HG02623 (cell line): ENCODE data around the gene RPRML.
"Not testable (repeated sequence)": the region's sequence is repeated elsewhere in the genome, so short reads cannot be mapped to it uniquely, and the experiment has no call there.

Source experiments
- ATAC-seq: cut with Tn5 transposase; IDR thresholded peaks from one replicate; pipeline ENCODE4 v1.9.1; 2021; ENCODE audit warnings: moderate library complexity; ENCODE audit not compliant: unreplicated experiment

The RPRML gene

DNA sequence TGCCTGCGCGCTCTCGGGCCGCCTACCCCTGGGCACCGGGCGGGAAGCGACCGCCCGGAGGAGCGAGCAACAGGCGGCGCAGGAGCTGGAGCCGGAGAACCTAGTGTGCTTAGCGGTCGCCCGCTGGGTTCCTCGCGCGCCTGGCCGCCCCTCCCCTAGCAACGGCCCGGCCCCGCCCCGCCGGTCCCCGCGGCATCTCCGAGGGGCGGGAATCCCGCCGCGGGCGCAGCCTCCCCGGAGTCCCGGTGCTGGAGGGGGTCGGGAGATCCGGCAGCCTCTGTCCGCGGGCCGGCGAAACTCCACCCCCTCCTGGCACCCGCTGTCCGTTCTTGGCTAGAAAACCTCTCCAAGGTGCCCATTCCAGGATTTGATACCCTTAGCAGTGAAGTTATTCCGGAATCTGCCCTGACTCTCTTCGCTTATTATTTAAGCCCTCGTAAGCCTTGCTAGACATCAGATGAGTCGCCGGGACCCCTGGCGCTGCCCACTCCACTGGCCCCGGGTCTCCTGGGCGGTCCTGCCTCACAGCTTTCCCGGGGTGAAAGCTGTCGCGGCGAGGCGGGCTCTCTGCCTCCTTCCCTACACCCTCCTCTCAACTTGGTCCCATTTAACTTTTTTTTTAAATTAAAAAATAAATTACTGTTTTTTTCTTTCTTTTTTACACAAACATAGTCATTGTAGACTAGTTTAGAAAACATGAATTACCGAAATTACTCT lies at the start of gene RPRML:
RPRML (minus strand) TSS at position 107 of the 717 bp plus-strand sequence. CDS start 246 bp downstream, outside the sequence.
- no peak for ATAC-seq

DNA sequence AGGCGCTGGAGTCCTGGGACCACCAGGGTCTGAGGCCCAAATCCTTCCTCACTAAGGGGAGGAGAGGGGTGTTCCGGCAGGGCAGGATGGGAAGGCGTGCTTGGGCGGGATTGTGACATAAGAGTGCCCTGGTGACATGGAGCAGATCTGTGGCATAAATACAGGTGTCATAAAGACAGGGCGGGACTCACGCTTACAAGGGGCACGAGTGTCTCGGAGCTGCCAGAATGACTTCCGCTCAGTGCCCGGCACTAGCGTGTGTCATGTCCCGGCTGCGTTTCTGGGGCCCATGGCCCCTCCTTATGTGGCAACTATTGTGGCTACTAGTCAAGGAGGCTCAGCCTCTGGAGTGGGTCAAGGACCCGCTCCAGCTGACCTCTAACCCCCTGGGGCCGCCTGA lies 37.9 kb upstream of the RPRML start:
- not testable (repeated sequence) for ATAC-seq

DNA sequence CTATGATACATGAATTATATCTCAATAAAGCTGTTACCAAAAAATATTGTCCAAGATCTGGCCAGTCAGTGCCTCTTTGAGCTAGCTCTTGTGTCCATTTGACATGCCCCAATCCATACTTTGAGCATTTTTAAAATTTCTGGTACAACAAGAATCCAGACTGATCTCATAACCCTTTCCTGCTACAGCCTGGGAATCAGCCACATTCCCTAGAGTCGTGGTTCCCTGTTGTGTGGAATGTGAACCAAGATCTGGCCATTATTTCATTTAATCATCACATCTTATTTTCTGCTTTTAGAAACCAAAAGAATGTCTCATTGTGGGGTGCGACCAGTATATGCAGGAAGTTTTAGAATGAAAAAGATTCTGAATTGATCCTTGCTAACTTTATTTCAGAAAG lies 34.3 kb upstream of the RPRML start:
- no peak for ATAC-seq

DNA sequence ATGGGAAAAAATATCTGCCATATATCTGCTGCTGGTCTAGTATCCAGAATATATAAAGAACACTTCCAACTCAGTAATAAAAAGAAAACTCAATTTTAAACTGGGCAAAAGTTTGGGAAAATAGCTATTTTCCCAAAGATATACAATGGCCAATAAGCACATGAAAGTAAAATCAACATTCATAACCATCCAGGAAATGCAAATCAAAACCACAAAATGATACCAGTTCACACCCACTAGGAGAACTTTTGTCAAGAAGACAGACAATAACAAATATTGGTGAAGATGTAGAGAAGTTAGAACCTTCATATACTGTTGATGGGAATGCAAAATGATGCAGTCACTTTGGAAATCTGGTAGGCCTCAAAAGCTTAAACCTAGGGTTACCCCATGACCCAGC lies 33.4 kb upstream of the RPRML start:
- ATAC-seq: no peak

DNA sequence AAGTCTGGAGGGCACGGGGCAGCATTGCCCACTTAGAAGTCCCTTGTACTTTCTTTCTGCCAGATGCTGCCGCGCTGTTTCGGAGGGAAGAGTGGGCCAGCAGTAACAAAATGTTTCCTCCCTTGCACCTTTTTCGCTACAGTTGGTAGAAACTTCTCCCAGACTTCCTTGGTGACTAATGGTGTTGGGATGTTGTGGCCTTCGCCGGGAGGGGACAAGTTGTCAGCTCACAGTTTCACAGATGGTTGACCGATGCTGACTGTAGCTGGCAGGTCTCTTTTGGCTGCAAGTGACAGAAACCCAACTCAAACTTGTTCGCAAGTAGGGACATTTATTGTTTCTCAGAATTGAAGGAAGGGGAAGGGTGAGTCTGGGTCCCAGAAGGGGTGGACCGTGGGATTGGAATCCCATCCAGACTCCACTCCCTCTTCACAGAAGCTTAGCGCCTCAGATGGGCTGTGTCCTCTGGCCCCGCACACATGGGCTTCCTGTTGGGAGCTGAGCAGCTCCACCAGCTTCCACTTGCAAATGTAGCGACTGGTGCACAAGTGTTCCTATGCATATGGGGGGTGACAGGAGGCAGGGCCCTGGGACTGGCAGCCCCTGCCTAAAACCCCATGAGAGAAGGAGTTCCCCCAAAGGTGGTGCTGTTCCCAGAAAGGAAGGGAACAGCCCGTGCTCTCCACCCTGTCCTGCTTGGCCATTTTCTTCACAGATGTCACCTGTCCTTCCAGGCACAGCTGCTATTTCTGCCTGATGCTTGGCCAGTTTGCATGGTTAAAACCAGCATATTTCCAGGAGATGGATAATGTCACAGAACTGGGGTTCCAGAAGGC lies 30.9 kb upstream of the RPRML start:
- ATAC-seq: no peak

DNA sequence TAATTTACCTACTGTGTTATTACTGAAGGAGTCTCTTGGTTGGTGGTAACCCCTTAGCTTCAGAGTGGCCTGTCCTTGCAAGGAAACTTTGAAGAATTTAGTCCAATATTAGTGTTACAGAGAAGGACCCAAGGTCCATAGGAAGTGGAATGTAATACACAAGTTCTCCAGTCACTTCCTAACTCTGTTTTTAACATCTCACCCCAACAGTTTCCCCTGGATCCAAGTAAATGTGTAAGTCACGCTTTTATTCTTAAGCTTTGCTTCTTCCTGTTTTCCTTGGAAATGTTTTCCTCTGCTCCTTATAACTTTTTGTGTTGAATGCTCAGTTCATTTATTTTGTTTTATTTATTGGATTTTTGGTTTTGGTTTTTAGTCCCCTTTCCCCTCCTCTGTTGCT lies 25.9 kb upstream of the RPRML start:
- ATAC-seq: no peak

DNA sequence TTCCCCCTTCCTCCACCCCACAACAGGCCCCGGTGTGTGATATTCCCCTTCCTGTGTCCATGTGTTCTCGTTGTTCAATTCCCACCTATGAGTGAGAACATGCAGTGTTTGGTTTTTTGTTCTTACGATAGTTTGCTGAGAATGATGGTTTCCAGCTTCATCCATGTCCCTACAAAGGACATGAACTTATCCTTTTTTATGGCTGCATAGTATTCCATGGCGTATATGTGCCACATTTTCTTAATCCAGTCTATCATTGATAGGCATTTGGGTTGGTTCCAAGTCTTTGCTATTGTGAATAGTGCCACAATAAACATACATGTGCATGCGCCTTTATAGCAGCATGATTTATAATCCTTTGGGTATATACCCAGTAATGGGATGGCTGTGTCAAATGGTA lies 24.8 kb upstream of the RPRML start:
- not testable (repeated sequence) for ATAC-seq

DNA sequence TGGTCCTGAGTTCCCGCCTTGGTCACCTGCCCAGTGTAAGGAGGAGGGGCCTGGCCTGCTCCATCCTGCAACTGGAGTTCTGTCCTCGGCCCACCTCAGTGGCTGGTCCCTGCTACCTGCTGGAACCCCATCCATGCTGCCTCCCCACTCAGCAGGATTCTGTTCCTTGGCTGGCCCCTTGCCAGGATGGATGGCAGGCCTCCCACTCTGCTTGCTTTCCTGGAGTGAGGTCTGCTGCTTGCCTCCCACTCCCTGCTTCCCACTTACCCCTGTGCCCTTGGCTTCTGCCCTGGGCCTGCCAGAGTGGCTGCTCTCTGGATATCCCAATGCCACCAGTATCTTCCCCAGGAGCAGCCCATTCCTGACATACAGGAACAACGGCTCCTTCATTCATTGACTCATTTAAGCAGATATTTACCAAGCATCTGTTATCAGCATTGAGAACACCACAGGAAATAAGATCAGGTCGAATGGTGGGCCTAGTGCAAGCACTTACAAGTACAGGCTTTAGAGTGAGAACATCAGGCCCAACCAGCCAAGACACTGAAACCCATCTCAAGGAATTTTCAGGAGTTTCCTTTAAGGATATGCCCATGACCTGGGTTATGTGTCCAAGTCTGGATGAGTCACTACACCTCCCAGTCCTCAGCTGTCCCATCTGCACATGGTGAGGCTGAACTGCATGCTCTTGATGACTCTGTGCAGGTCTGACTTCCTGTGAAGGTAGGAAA lies 17.0 kb upstream of the RPRML start:
- ATAC-seq: no peak

DNA sequence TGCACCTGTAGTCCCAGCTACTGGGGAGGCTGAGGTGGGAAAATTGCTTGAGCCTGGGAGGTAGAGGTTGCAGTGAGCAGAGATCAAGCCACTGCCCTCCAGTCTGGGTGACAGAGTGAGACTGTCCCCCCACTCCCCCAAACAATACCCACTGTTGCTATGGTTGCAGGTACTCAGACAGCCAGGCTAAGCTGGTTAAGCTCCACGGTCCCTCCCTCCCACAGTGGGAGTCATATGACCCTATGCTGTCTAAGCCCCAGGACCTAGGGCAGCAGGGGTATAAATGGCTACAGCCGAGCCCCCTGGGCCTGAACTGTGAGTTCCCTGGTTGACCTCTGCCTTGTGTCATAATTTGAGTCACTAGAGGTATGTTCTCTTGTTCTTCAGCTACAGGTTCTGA lies 15.9 kb upstream of the RPRML start:
- no peak for ATAC-seq

DNA sequence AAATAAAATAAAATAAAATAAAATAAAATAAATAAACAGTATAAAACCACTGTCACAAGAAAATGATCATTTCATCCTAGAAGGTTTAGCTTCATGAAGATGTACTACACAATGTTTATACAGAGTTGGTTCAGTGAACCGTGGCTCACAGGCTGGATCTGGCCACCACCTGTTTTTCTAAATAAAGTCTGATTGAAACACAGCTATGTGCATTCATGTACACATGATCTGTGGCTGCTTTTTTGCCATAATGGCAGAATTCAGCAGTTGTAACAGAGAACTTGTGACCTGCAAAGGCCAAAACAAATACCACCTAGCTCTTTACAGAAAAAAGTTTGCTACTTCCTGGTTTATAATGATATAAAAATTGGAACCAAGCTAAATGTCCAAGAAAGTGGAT lies 12.6 kb upstream of the RPRML start:
- ATAC-seq: no peak

DNA sequence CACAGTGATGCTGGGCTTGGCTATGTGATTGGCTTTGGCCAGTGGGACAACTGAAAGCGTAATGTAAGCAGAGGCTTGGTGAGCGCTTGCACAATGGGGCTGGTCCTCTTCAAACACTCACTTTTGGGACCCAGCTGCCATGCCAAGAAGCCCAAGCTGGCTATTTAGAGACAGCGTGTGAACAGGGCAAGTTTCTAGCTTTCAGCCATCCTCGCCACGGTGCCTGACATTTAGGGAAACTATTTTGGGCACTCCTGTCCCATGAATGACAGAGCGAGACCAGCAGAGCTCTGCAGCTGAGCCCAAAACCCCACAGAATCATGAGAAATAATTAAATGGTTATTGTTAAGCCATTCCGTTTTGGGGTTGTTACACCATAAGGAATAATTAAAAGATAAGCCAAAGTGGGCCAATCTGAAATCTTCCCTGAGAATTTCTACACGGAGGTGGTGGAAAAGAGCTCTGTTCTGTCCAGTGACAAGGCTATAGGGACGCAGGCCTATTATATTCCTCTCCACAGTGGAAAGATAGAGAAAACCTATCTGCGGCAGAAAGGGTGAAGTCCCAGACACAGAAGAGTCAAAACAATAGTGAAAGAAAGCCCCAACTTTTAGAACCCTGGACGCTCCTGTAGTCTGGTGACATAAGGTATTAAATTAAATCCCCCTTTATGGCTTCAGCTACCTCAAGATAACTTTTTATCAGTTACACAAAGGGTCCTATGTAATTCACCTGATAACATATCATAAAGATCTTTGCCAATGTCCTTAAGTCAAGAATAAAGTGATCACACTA lies 10.8 kb upstream of the RPRML start:
- no peak for ATAC-seq

DNA sequence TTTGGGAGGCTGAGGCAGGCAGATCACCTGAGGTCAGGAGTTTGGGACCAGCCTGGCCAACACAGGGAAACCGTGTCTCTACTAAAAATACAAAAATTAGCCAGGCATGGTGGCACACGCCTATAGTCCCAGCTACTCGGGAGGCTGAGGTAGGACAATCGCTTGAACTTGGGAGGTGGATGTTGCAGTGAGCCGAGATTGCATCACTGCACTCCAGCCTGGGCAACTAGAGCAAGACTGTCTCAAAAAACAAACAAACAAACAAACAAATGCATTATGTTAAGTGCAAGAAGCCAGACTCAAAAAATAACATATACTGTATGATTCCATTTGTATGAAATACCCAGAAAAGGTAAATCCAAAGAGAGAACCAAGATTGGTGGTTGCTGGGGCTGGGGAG lies 8.9 kb upstream of the RPRML start:
- ATAC-seq: not testable (repeated sequence)

DNA sequence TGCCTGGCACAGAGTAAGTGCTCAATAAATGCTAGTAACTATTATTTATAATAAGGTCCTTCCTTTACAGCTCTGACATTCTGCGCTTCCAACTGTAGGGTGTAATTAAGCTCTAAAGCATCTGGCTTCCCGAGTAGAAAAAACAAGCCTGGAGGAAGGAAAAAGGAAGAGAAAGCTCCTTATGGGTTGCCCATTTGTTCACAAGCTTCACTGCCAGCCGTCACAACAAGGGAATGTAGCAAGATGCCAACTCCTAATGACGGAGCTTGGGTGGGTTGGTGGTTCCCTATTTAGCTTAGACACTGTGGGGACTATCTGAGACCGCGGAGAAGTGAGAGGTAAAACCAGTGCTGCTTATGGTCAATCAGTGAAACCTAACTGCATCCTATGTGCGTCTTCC lies 7.3 kb upstream of the RPRML start:
- no peak for ATAC-seq

DNA sequence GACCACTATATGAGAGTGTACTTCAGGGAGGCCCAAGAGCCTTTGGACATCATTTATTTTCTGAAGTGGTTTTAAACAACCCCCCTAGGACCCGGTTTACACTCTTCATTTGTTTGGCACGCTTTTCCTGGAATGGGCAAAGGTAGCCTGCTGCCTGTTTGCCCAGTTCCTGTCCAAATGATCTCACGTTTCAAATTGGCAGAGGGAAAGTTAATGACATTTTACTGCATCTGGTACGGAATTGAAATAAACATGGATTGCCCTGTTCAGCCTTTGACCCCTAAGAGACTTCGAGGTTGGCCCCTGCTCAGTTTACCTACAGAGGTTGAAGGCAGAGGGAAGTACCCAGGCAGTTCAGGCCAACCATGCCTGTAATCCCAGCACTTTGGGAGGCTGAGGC lies 5.8 kb upstream of the RPRML start:
- ATAC-seq: no peak

DNA sequence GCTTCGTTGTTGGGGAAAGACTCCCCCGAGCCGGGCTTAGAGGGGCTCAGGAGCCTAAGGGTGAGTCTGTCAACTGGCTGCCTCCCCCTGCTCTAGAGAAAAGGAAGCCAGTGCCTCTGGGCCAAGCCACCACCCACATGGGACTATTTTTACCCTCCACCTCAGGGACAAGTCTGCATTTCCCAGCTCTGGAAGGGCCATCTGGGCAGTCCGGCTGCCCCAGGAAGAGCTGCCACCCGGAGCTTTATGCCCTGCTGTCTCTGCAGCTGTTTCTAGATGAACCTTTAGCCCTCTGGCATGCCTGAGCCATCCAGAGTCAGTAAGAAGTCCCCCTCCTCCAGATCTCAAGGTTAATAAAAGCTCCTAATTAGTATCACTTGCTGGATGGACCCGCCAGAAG lies 5.3 kb upstream of the RPRML start:
- no peak for ATAC-seq

DNA sequence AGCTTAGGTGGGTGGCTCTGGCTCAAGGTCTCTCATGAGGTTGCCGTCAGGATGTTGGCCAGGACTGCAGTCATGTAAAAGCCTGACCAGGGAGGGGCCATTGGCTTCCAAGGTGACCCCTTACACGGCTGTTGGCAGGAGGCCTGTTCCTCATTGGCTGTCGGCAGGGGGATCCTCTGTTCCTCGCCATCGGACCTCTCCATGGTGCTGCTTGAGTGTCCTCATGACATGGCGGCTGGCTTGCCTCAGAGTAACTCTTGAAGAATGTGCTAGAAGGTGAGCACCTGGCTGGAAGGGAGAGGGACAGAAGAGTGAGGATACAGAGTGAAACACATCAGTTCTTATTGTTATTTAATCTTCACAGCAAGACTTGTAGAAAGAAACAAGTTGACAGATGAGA lies 4.7 kb upstream of the RPRML start:
- ATAC-seq: no peak

DNA sequence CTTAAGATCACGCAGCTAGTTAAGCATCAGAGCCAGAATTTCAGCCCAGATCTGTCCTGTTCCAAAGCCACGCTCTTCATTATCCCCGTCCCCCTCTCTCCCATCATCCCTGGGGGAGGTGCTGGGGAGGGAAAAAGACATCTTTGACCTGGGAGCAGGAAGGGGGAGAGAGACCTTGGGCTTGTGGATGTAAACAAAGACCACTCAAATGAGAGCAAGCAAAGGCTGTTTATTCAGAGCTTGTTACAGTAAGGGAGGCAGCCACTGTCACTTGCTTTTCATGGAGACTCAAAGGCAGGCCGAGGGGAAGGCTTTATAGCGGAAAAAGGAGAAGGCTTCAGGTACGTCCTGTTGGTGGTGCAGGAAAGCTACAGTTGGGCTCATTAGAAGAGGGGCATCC lies 3.5 kb upstream of the RPRML start:
- ATAC-seq: no peak

DNA sequence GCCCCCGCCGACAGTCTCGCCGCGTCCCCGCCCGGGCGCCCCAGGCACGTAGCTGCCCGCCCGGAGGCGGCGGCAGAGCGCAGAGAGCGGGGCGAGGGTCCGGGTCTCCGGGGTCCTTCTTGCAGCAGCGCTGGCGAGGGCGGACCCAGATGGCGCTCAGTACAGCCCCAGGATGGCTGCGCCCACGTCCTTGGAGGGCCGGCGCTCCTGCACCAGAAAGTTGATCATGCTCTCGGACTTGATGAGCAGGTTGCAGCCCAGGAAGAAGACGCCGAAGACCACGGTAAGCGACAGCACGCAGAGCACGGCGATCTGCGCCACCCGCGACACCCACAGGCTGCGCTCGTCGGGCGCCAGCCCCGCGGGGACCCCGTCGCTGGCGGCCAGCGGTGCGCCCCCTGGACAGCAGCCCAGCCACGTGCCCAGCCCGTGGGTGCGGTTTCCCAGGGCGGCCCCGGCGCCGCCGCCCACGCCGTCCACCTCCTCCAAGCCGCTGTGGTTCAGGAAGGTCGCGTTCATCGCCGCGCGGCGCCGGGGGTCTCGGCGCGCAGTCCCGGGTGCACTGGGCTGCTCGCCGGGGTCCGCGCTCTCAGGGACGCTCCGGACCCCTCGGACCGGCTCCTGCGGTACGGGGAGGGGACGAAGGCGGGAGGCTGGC lies 435 bp downstream of the RPRML start:
- no peak for ATAC-seq

DNA sequence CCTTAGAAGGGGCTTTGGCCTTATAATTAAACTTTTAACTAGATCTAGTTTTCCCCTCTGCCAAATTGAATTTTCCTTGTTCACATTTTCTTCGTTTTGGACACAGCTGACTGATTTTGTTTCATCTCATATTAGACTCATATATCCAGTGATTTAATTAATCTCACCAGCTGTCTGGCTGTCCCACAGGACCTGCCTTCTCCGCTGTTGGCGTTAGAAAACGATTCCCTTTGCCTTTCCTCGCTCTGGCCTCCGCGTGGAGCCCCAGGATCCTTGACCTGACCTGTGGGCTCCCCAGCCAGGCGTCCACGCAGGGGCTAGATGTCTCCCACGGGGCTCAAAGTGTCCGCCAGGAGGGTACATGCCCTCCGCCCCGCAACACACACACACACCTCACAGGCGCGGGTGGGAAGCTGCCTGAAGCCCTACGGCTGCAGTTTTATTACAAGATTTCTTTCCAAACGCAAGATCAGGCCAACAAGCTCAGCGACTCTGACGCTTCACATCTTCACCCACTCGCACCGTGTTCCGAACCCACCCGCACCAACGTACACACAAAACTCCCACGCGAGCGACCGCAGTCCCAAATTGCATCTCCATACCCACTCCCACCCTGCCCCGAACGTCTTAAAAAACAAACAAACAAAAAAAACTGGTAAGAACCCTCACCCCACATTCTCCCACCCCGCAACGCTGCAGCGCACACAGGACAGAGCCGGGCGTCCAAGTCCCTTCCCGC lies 1.1 kb downstream of the RPRML start:
- no peak for ATAC-seq

DNA sequence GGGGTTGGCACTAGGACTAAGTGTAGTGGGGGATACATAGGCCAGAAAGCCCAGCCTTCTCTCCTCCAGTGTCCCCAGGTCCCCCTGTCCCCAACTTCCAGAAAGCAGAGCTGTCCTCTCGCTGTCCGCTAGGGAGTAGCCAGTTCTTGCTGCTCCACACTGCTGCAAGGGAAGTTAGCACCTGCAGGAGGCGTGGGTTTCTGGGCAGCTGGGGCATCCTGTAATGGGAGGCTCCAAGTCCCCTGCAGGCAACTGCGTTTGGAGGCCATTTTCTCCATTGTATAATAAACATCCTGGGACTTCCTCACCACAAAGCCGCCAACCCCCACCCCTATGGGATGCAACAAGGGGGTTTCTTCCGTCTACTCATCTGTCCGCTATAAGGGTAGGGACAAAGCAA lies 1.7 kb downstream of the RPRML start:
- no peak for ATAC-seq
